Activated T-helper 1 cell treated with anti-CD3 and anti-CD28 coated beads, Interleukin-12 subunit alpha, Interleukin-12 subunit beta, Interleukin-2, Interleukin-4 antibody, amounts not matched to agents 30 ng/mL and 10 ng/mL and 1 ng/mL, durations not matched to agents 14 hours and 24 hours and 36 hours (primary cell): ENCODE measurements around the gene LCN1. TPM values are rescaled to one million over a fixed set of nuclear protein-coding genes. Genes with fewer than 3 reads are reported as not detected.
"Not testable (repeated sequence)": the region's sequence is repeated elsewhere in the genome, so short reads cannot be mapped to it uniquely, and the experiment has no call there.

Experiments used
- DNase-seq: peaks from one replicate; pipeline ENCODE4 v3.0.0; 2021; ENCODE audit warnings: low spot score
- H3K27ac Mint-ChIP-seq: one replicate; pipeline ENCODE4 v1.8.0; 2021; ENCODE audit warnings: mild to moderate bottlenecking, mixed read lengths
- H3K27me3 Mint-ChIP-seq: one replicate; pipeline ENCODE4 v1.8.0; 2022; ENCODE audit warnings: mild to moderate bottlenecking, moderate library complexity, mixed read lengths; ENCODE audit not compliant: insufficient read depth
- H3K36me3 Mint-ChIP-seq: one replicate; pipeline ENCODE4 v1.8.0; 2021; ENCODE audit warnings: low read depth, mixed read lengths
- H3K4me1 Mint-ChIP-seq: one replicate; pipeline ENCODE4 v1.8.0; 2021; ENCODE audit warnings: low read depth, mixed read lengths
- H3K4me3 Mint-ChIP-seq: one replicate; pipeline ENCODE4 v1.8.0; 2021; ENCODE audit warnings: mild to moderate bottlenecking, moderate library complexity, mixed read lengths
- H3K9me3 Mint-ChIP-seq: one replicate; pipeline ENCODE4 v1.8.0; 2021; ENCODE audit warnings: mixed read lengths
- intact Hi-C: fragments of 100-400 bp; cut with micrococcal nuclease; formaldehyde crosslinking; loops from one replicate; pipeline ENCODE4 v1.15.1; 2024
- total RNA-seq: library from RNA; stranded (reverse); gene quantifications from 2 replicates; pipeline ENCODE4 v1.2.3, GENCODE V29; 2022

LCN1 gene
- total RNA-seq, 1 donor from 2014 or later = not detected

- H3K9me3 Mint-ChIP-seq, H3K4me1 Mint-ChIP-seq, H3K4me3 Mint-ChIP-seq, H3K27ac Mint-ChIP-seq, H3K27me3 Mint-ChIP-seq, DNase-seq, intact Hi-C loops, H3K36me3 Mint-ChIP-seq: not testable (repeated sequence)
Observed at GRCh38 chr9:135543262-135543894, 22.1 kb downstream of the LCN1 start.

- intact Hi-C loops = no loop called here
- no peak for DNase-seq
- Mint-ChIP-seq H3K36me3 (no peaks in the 10 kb centered on the region), H3K9me3 (no peaks in the 10 kb centered on the region), H3K27ac (no peak overlapping the region), H3K4me1 (no peaks in the 10 kb centered on the region), H3K4me3 (no peak overlapping the region), H3K27me3 (peaks cover 5% of the 10 kb centered on the region)
Observed at GRCh38 chr9:135544981-135545635, 23.9 kb downstream of the LCN1 start.

DNA sequence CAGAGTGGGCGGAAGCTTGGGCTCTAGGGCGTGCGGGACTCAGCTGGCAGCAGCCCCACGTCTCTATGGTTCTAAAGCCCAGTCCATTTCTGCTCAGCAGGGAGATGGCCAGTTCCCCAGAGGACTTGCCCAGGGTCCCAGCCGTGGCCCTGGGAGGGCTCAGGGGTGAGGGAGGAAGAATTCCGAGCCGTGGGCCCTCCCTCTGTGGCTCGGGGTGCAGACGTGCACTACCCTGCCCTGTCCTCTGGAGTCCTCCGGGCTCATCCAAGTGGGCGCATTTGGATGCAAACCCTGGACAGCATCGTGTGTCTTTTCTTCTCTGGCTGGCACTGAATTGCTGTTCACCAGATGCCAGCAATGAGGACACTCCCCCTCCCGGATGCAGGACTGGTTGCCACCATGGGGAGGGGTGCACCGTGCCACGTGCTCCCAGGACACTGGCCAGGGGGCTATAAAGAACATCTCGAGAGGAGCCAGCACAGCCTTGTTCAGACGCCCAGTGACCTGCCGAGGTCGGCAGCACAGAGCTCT lies 24.5 kb downstream of the LCN1 start, which contains the start of gene OBP2A:
TSS of gene OBP2A (plus strand) at position 481 of the 531 bp plus-strand sequence. CDS start 55 bp downstream, outside the sequence.
- H3K4me1 Mint-ChIP-seq, DNase-seq, H3K9me3 Mint-ChIP-seq, H3K36me3 Mint-ChIP-seq, H3K27ac Mint-ChIP-seq, intact Hi-C loops, H3K4me3 Mint-ChIP-seq, H3K27me3 Mint-ChIP-seq: not testable (repeated sequence)

GRCh38 chr9:135546792-135547617 lies 25.8 kb downstream of the LCN1 start:
- H3K4me3 Mint-ChIP-seq, DNase-seq, H3K9me3 Mint-ChIP-seq, H3K4me1 Mint-ChIP-seq, H3K27me3 Mint-ChIP-seq, intact Hi-C loops, H3K27ac Mint-ChIP-seq, H3K36me3 Mint-ChIP-seq: not testable (repeated sequence)

DNA sequence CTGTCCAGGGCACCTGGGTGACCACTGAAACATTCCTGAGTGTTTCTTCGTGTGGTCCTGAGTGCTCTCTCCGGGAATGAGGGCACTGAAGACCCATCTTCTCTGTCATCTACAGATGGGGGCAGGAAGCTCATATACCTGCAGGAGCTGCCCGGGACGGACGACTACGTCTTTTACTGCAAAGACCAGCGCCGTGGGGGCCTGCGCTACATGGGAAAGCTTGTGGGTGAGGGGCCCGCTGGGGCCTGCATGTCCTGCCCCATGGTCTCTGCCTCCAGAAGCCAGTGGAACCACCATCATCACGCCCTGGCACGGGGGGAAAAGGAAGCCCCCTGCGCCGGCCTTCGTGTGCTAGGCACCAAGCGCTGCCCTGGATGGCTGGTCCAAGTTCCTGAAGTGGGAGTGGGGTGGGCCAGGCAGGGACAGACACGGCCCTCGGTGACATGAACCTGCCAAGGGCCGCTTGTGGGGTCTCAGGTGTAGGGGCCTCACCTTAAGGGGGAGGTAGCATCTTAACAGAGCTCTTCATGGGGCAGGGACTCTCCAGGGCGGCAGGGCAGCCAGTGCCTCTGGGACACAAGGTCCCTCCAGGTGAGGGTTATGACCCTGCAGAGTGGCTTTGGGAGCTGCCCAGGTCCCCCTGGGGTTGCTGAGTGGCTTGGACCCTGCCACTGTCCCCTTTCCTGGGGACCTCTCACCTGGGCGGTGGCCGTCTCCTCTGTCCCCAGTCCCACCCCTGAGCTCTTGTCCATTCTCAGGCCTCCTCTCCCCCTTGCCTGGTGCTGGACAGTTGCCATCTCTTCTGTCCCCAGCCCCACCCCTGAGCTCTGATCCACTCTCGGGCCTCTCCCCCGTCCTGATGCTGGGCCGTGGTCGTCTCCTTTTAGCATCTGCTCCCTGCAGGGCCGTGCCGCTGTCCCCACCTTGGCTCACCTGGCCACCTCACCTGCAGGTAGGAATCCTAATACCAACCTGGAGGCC lies 26.8 kb downstream of the LCN1 start:
- no peak for DNase-seq

DNA sequence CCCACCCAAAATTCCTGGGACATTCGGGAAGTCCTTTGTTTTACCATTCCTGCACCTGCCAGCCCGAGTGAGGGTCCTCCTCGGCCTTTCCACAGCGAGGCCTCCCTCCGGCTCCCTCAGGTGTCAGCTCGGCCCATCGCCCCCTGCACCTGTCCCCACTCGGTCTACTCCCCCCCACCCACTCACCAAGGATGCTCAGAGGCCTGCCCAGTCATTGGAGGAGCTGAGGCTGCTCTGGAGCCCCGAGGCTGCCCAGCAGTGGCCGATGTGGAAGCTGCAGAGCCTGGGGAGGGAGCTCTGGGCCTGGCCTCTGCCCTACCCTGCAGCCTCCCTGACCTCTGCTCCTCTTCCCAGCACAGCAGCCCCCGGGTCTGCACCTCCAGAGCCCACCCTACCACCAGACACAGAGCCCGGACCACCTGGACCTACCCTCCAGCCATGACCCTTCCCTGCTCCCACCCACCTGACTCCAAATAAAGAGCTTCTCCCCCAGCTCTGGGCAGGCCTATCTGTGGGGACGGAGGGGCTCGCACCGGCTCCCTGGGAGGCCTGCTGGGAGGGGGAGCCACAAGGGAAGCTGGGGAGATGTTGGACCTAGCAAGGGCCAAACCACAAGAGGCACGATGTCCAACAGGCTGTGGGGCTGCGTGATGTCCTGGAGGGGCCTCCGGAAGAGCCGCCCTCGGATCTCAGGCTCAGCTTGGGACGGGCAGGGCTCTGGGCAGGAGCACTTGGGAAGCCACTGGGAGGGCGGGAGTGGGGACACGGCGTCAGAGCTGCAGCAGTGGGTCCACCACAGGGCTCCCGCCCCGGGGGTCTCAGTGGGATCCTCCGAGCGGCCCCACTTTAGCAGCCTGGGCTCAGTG lies 28.5 kb downstream of the LCN1 start:
- not testable (repeated sequence) for H3K27ac Mint-ChIP-seq, H3K9me3 Mint-ChIP-seq

More for the DNA sequence above, 26.8 kb downstream of the LCN1 start:
- Mint-ChIP-seq H3K36me3 (no peaks in the 10 kb centered on the region), H3K9me3 (no peaks in the 10 kb centered on the region), H3K27ac (no peak overlapping the region), H3K4me3 (no peak overlapping the region), H3K27me3 (no peaks in the 10 kb centered on the region), H3K4me1 (no peaks in the 10 kb centered on the region)
- intact Hi-C loops = no loop called here

DNA sequence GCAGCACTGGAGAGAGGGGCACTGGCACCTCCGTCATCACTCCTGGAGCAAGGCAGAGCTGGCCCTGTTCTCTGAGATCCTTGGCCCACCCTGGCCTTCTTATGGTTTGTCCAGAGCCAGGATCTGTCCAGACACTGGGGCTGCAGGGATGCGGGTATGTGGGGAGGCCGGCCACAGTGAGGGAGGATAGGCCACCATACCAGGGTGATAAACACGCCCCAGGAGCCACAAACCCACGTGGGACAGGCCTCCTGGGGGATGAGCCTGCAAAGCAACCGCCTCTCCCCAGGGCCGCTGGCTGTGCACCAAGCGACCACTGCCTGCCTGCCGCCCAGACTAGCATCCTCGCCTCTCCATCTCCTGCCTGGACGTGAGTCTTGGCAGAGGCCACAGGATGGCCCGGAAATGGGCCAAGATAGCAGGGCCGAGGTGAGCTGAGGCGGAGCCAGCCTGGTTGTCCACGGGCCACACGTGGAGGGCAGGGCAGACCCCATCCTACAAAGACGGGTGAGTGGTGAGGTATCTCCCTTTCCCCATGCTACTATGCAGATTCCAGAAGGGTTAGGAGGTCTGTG lies 29.2 kb downstream of the LCN1 start:
- Mint-ChIP-seq H3K27ac (no peak overlapping the region), H3K4me1 (no peaks in the 10 kb centered on the region), H3K36me3 (no peaks in the 10 kb centered on the region), H3K9me3 (no peaks in the 10 kb centered on the region), H3K4me3 (no peak overlapping the region), H3K27me3 (no peaks in the 10 kb centered on the region)
- DNase-seq = no peak
- intact Hi-C loops = no loop called here

More for the DNA sequence above, 28.5 kb downstream of the LCN1 start:
- H3K4me3 Mint-ChIP-seq, H3K36me3 Mint-ChIP-seq, H3K4me1 Mint-ChIP-seq, intact Hi-C loops, H3K27me3 Mint-ChIP-seq, DNase-seq: not testable (repeated sequence)

GRCh38 chr9:135551031-135551430 lies 29.8 kb downstream of the LCN1 start:
- no peaks in the 10 kb centered on the region for H3K9me3 Mint-ChIP-seq
- H3K4me3 Mint-ChIP-seq = no peak overlapping the region
- DNase-seq = no peak
- no peaks in the 10 kb centered on the region for H3K27me3 Mint-ChIP-seq
- no peaks in the 10 kb centered on the region for H3K4me1 Mint-ChIP-seq
- H3K36me3 Mint-ChIP-seq = no peaks in the 10 kb centered on the region
- intact Hi-C loops = no loop called here
- no peak overlapping the region for H3K27ac Mint-ChIP-seq

GRCh38 chr9:135551456-135551855 lies 30.2 kb downstream of the LCN1 start:
- H3K4me3 Mint-ChIP-seq = no peak overlapping the region
- DNase-seq = no peak
- intact Hi-C loops = no loop called here
- no peaks in the 10 kb centered on the region for H3K36me3 Mint-ChIP-seq
- no peaks in the 10 kb centered on the region for H3K4me1 Mint-ChIP-seq
- no peak overlapping the region for H3K27ac Mint-ChIP-seq
- no peaks in the 10 kb centered on the region for H3K27me3 Mint-ChIP-seq
- H3K9me3 Mint-ChIP-seq = no peaks in the 10 kb centered on the region

- Mint-ChIP-seq H3K9me3 (no peaks in the 10 kb centered on the region), H3K27ac (no peak overlapping the region), H3K27me3 (no peaks in the 10 kb centered on the region), H3K36me3 (no peaks in the 10 kb centered on the region), H3K4me3 (no peak overlapping the region), H3K4me1 (no peaks in the 10 kb centered on the region)
- intact Hi-C loops = no loop called here
- no peak for DNase-seq
Observed at GRCh38 chr9:135552021-135552697, 30.9 kb downstream of the LCN1 start.

GRCh38 chr9:135552698-135553171 lies 31.5 kb downstream of the LCN1 start:
- Mint-ChIP-seq H3K27me3 (no peaks in the 10 kb centered on the region), H3K27ac (no peak overlapping the region), H3K36me3 (no peaks in the 10 kb centered on the region), H3K4me3 (no peak overlapping the region), H3K4me1 (no peaks in the 10 kb centered on the region), H3K9me3 (no peaks in the 10 kb centered on the region)
- DNase-seq = no peak
- intact Hi-C loops = no loop called here
